Tibial artery (tissue), 4 donors: Measurements from ENCODE around the gene ALX4.

Experiments
- DNase-seq, 2 donors: peaks; one replicate each; pipeline ENCODE4 v3.0.0-alpha.2; 2019
- H3K27ac ChIP-seq, 2 donors: fragments of 200-600 bp; sonication (generic) in 1 of 2; 1 replicate in 1 of 2; 2 replicates in 1 of 2; pipeline ENCODE4 v1.5.1; 2018 to 2019; ENCODE audit warnings: mild to moderate bottlenecking in 1 of 2
- H3K27me3 ChIP-seq, 2 donors: fragments of 200-600 bp; sonication (generic) in 1 of 2; one replicate each; pipeline versions ENCODE4 v1.5.1 to v1.6.0; 2016 to 2019
- H3K36me3 ChIP-seq, 3 donors: fragments of 200-600 bp; sonication (generic) in 2 of 3; one replicate each; pipeline ENCODE4 v1.5.1; 2016 to 2019; ENCODE audit warnings: mild to moderate bottlenecking in 2 of 3
- H3K4me1 ChIP-seq, 4 donors: fragments of 200-600 bp; sonication (generic) in 2 of 4; 1 replicate in 3 of 4; 2 replicates in 1 of 4; pipeline ENCODE4 v1.5.1; 2016 to 2019
- H3K4me3 ChIP-seq, 2 donors: fragments of 200-600 bp; sonication (generic) in 1 of 2; 1 replicate in 1 of 2; 2 replicates in 1 of 2; pipeline ENCODE4 v1.5.1; 2018 to 2019; ENCODE audit warnings: mild to moderate bottlenecking in 2 of 2
- H3K9me3 ChIP-seq, 3 donors: fragments of 200-600 bp; sonication (generic) in 1 of 3; one replicate each; pipeline ENCODE4 v1.5.1; 2016 to 2019
- intact Hi-C: fragments of 100-400 bp; cut with DNase I; formaldehyde crosslinking; loops from one replicate; pipeline ENCODE4 v1.15.0; 2023; ENCODE audit warnings: low total_unique reads
- TF ChIP-seq, protein P1 (sequence below), 2 experiments: fragments of 200-600 bp in 1 of 2; fragments of 450-650 bp in 1 of 2; IDR thresholded peaks; one replicate each; pipeline ENCODE4 v1.5.1; 2017 to 2019; ENCODE audit warnings: antibody characterized with exemption in 2 of 2, mild to moderate bottlenecking in 1 of 2, moderate library complexity in 1 of 2

The ALX4 gene

DNA sequence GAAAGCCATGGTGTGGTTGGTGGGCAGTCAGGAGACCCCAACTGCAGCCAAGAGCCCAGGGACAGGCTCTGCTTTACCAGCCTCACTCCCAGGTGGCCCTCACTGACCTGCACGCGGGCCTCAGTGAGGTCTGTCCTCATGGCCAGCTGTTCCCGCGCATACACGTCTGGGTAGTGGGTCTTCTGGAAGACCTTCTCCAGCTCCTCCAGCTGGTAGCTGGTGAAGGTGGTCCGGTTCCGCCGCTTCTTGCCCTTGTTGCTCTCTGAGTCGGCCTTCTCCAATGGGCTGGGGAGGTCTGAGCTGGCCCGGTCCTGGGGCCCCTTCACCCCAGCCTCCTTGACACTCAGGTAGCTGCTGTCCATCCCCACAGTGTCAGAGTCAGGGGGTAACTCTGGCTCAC is 34.7 kb downstream of the ALX4 start:
- TF ChIP-seq, protein P1, sequence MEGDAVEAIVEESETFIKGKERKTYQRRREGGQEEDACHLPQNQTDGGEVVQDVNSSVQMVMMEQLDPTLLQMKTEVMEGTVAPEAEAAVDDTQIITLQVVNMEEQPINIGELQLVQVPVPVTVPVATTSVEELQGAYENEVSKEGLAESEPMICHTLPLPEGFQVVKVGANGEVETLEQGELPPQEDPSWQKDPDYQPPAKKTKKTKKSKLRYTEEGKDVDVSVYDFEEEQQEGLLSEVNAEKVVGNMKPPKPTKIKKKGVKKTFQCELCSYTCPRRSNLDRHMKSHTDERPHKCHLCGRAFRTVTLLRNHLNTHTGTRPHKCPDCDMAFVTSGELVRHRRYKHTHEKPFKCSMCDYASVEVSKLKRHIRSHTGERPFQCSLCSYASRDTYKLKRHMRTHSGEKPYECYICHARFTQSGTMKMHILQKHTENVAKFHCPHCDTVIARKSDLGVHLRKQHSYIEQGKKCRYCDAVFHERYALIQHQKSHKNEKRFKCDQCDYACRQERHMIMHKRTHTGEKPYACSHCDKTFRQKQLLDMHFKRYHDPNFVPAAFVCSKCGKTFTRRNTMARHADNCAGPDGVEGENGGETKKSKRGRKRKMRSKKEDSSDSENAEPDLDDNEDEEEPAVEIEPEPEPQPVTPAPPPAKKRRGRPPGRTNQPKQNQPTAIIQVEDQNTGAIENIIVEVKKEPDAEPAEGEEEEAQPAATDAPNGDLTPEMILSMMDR (IDR thresholded peaks at IDR 0.05) = no peak
- DNase-seq = peak in 1 of 2 donors; percentile 55
- Histone ChIP-seq H3K27ac (no peak overlapping the region), H3K27me3 (no peaks in the 10 kb centered on the region), H3K9me3 (no peaks in the 10 kb centered on the region), H3K4me1 (peaks cover 0 to 4% (median 0%) of the 10 kb centered on the region in 4 donors), H3K36me3 (no peaks in the 10 kb centered on the region), H3K4me3 (no peak overlapping the region)
- intact Hi-C loops = no loop called here

DNA sequence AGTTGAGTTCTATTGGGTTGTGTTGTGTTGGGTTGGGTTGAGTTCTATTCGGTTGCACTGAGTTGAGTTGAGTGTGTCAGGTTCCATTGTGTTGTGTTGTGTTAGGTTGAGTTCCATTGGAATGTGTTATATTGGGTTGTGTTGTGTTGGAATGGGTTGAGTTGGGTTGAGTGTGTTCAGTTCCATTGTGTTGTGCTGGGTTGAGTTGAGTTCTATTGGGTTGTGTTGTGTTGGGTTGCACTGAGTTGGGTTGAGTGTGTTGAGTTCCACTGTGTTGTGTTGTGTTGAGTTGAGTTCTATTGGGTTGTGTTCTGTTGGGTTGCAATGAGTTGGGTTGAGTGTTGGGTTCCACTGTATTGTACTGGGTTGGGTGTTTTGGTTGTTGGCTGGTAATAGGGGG is 35.5 kb downstream of the ALX4 start:
- Histone ChIP-seq H3K9me3 (no peaks in the 10 kb centered on the region), H3K4me3 (no peak overlapping the region), H3K27ac (no peak overlapping the region), H3K4me1 (peaks cover 0 to 4% (median 0%) of the 10 kb centered on the region in 4 donors), H3K27me3 (peaks cover 0 to 3% of the 10 kb centered on the region in 2 donors), H3K36me3 (no peaks in the 10 kb centered on the region)
- DNase-seq = peak in 1 of 2 donors; percentile 1
- intact Hi-C loops = no loop called here
- TF ChIP-seq, protein P1 (IDR thresholded peaks at IDR 0.05) = no peak

DNA sequence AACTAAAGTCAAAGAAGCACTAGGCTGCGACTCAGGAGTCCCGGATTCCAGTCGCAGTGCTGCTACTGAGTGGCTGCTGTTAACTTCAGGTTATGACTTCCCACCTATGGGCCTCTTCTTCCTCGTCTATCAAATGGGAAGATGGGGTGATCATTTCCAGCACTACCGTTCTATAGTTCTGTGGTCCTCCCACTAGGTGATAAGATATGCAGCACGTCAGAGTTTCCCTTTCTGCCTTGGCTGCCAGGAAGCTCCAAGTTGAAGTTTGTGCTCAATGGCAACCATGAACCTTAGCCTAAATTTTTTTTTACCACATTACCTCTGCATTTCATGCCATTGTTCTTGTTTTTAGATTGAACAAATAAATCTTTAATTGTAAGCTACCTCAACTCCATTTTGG is 38.7 kb downstream of the ALX4 start:
- H3K4me3 ChIP-seq = no peak overlapping the region
- intact Hi-C loops = no loop called here
- no peaks in the 10 kb centered on the region for H3K9me3 ChIP-seq
- no peaks in the 10 kb centered on the region for H3K4me1 ChIP-seq
- TF ChIP-seq, protein P1 (IDR thresholded peaks at IDR 0.05) = no peak
- DNase-seq = no peak
- no peaks in the 10 kb centered on the region for H3K36me3 ChIP-seq
- H3K27me3 ChIP-seq = peaks cover 0 to 3% of the 10 kb centered on the region in 2 donors
- H3K27ac ChIP-seq = no peak overlapping the region

DNA sequence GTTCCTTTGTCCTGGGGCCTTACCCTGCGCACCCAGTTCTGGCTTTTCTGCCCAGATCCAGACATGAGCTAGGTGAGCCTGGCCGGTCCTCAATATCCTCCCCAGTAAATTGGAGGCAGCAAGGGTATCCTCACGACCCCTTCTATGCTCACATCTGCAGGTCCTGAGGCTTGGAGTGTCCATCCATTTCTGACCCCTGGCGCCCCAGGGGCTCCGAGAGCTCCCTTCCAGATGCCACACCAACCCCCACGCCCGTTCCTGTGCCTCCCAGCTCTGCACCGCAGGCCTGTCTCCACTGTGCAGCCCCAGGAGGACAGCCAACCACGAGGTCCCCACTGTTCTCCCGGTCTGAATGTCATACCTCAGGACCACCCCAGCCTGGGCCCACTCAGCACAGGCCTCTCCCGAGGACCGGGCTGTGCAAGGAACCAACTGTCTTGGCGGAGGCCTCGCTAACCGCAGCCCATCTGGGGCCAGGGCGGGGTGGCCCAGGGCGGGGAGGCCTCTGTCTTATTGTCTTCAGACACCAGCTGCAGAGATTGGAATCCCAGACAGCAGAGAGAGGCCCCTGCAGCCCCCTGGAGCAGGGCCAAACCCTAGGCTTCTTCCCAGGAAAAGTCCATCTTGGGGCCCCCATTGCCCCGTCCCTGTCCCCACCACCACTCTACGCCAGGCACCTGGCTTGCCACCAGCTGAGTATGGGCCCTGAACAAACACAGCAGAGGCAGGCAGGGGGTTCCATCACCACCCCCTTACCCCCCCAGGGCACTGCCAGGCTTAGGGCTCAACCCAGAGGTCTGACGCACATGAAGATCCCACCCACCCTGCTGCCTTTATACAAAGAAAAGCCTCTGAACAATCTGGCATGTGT is 39.3 kb downstream of the ALX4 start:
- no peaks in the 10 kb centered on the region for H3K36me3 ChIP-seq
- intact Hi-C loops = no loop called here
- DNase-seq = peak; percentile 3 to 60
- no peak overlapping the region for H3K4me3 ChIP-seq
- H3K27me3 ChIP-seq = peaks cover 0 to 3% of the 10 kb centered on the region in 2 donors
- no peaks in the 10 kb centered on the region for H3K4me1 ChIP-seq
- H3K9me3 ChIP-seq = no peaks in the 10 kb centered on the region
- TF ChIP-seq, protein P1 (IDR thresholded peaks at IDR 0.05) = no peak
- no peak overlapping the region for H3K27ac ChIP-seq

DNA sequence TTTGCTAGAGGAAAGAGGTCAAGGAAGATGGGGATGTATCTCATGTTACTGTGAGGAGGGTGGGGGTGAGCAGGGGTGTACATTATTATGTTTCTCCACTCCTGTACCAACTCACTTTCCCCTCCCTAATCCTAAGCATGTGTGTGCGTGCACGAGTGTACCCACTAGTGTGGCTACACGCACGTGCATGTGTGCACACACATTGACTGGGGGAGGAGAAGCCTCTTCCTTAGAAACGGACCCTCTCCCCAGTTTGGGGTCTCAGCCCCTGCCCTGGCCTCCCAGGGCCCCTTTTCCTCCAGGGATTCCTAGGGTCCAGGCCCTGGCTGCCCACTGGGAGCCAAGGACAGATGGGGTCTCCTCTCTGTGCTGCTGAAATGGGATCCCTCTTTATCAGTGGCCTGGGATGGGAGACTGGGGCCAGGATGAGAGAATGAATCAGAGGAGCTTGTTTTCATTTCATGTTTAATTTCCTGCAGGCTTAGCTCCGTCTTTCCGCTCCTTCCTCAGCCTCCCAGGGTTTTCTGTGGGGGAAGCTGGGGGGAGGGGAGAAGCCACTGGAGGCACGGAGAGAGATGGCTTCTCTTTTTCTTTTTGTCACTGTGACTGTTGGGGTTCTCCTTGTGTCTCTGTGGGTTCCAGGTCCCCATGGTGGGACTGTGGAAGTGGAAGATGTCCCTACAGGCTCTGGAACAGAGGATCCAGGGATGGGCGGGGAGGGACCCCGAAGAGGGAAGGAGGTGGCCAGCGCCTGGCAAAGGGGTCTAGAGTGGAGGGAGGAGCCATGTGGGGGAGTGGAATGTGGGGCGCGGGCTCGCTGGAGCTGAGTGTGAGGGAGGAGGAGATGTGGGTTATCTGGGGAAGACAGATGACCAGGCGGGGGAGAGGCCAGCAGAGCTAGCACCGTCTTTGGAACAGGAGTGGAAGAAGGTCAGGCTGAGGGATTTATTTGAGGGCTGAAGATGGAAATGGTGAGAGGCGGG is 40.3 kb downstream of the ALX4 start:
- Histone ChIP-seq H3K4me3 (no peak overlapping the region), H3K36me3 (no peaks in the 10 kb centered on the region), H3K27me3 (peaks cover 0 to 3% of the 10 kb centered on the region in 2 donors), H3K9me3 (no peaks in the 10 kb centered on the region), H3K27ac (no peak overlapping the region), H3K4me1 (no peaks in the 10 kb centered on the region)
- peak; percentile 11 to 42 for DNase-seq
- intact Hi-C loops = no loop called here
- TF ChIP-seq, protein P1 (IDR thresholded peaks at IDR 0.05) = no peak
